GM18508 (cell line): ENCODE measurements around the gene ITM2A.

Source experiments
- ATAC-seq: cut with Tn5 transposase; IDR thresholded peaks from one replicate; pipeline ENCODE4 v1.9.1; 2021; ENCODE audit warnings: moderate number of reproducible peaks; ENCODE audit not compliant: insufficient read depth, unreplicated experiment

The ITM2A gene

GRCh38 chrX:79325263-79325958 lies 41.7 kb downstream of the ITM2A start:
- no peak for ATAC-seq
